CD4-positive, CD25-positive, alpha-beta regulatory T cell (primary cell): Measurements from ENCODE around the gene GBP3. TPM values are rescaled to one million over a fixed set of nuclear protein-coding genes. Genes with fewer than 3 reads are reported as not detected.

ENCODE experiments used
- ATAC-seq, 2 donors: fragments of 150-1000 bp; cut with Tn5 transposase; one replicate each; pipeline ENCODE4 v1.10.0; 2021; ENCODE audit warnings: low read depth in 2 of 2, moderate number of reproducible peaks in 2 of 2, moderate library complexity in 1 of 2
- DNase-seq, 3 donors: peaks; one replicate each; pipeline versions ENCODE4 v3.0.0 to v3.0.0-alpha.2; 2012 to 2022; ENCODE audit warnings: mixed read lengths in 1 of 3
- H3K27ac ChIP-seq: one replicate; pipeline ENCODE4 v1.7.0; 2013; ENCODE audit warnings: mild to moderate bottlenecking, low read length; ENCODE audit not compliant: insufficient read depth, poor library complexity, severe bottlenecking
- H3K27me3 ChIP-seq: one replicate; pipeline ENCODE4 v1.7.0; 2013; ENCODE audit warnings: low read length; ENCODE audit not compliant: control insufficient read depth, insufficient read depth
- H3K36me3 ChIP-seq: one replicate; pipeline ENCODE4 v1.7.0; 2013; ENCODE audit warnings: mild to moderate bottlenecking, low read length, moderate library complexity; ENCODE audit not compliant: control insufficient read depth, insufficient read depth
- H3K4me1 ChIP-seq: 2 replicates; pipeline ENCODE4 v1.7.0; 2013; ENCODE audit warnings: mild to moderate bottlenecking, low read length; ENCODE audit not compliant: insufficient read depth, control insufficient read depth, poor library complexity, severe bottlenecking
- H3K4me3 ChIP-seq: one replicate; pipeline ENCODE4 v1.7.0; 2013; ENCODE audit warnings: low read depth, mild to moderate bottlenecking, low read length, moderate library complexity
- H3K9me3 ChIP-seq, 2 experiments: 1 replicate in 1 of 2; 2 replicates in 1 of 2; pipeline ENCODE4 v1.7.0; 2013; ENCODE audit warnings: low read length in 2 of 2, mild to moderate bottlenecking in 1 of 2, moderate library complexity in 1 of 2; ENCODE audit not compliant: control insufficient read depth in 2 of 2
- H3K27ac Mint-ChIP-seq, 3 donors: one replicate each; pipeline ENCODE4 v1.8.0; 2020 to 2022; ENCODE audit warnings: mild to moderate bottlenecking in 3 of 3, mixed read lengths in 3 of 3, moderate library complexity in 2 of 3
- H3K27me3 Mint-ChIP-seq: one replicate; pipeline ENCODE4 v1.8.0; 2022; ENCODE audit warnings: mild to moderate bottlenecking, mixed read lengths
- H3K36me3 Mint-ChIP-seq: one replicate; pipeline ENCODE4 v1.8.0; 2020; ENCODE audit warnings: mixed read lengths
- H3K4me1 Mint-ChIP-seq, 4 donors: one replicate each; pipeline ENCODE4 v1.8.0; 2020 to 2022; ENCODE audit warnings: mixed read lengths in 4 of 4, mild to moderate bottlenecking in 1 of 4
- H3K4me3 Mint-ChIP-seq, 4 donors: one replicate each; pipeline ENCODE4 v1.8.0; 2020 to 2022; ENCODE audit warnings: mild to moderate bottlenecking in 4 of 4, mixed read lengths in 4 of 4, moderate library complexity in 3 of 4
- H3K9me3 Mint-ChIP-seq, 7 donors: one replicate each; pipeline ENCODE4 v1.8.0; 2020 to 2022; ENCODE audit warnings: mixed read lengths in 7 of 7, mild to moderate bottlenecking in 3 of 7, moderate library complexity in 2 of 7
- polyA plus RNA-seq, 4 donors: library from polyadenylated mRNA; unstranded; fragments of 300-500 nt; fragmentation: Illumina TruSeq; gene quantifications; one replicate each; pipeline ENCODE4 v1.2.3, GENCODE V29; 2021
- total RNA-seq: library from RNA; stranded (reverse); gene quantifications from one replicate; pipeline ENCODE4 v1.2.3, GENCODE V29; 2022

The GBP3 gene, protein sequence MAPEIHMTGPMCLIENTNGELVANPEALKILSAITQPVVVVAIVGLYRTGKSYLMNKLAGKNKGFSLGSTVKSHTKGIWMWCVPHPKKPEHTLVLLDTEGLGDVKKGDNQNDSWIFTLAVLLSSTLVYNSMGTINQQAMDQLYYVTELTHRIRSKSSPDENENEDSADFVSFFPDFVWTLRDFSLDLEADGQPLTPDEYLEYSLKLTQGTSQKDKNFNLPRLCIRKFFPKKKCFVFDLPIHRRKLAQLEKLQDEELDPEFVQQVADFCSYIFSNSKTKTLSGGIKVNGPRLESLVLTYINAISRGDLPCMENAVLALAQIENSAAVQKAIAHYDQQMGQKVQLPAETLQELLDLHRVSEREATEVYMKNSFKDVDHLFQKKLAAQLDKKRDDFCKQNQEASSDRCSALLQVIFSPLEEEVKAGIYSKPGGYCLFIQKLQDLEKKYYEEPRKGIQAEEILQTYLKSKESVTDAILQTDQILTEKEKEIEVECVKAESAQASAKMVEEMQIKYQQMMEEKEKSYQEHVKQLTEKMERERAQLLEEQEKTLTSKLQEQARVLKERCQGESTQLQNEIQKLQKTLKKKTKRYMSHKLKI
- total RNA-seq (36.6 TPM), polyA plus RNA-seq (10 to 100 TPM; 11.7 to 21.8 (median 18.1) TPM)

GRCh38 chr1:89022167-89022959, at the start of gene GBP3:
Gene GBP3, minus strand, starts transcription at chr1:89022866. Its CDS starts 2,145 bp downstream, at chr1:89020721.
- peaks cover 0 to 2% of the 10 kb centered on the region in 2 experiments for H3K9me3 ChIP-seq
- H3K4me3 ChIP-seq = peak within 1 kb of the TSS; percentile 98
- Mint-ChIP-seq H3K27ac (peak within 1 kb of the TSS; percentile 92 to 100 (median 94)), H3K4me3 (peak within 1 kb of the TSS; percentile 94 to 98 (median 96)), H3K9me3 (peaks cover 0 to 11% (median 4%) of the 10 kb centered on the region in 7 donors), H3K36me3 (peaks cover 25% of the 10 kb centered on the region), H3K27me3 (no peaks in the 10 kb centered on the region), H3K4me1 (peaks cover 25 to 58% (median 43%) of the 10 kb centered on the region in 4 donors)
- DNase-seq (peak in 2 of 3 donors; percentile 47 to 78), ATAC-seq (peak; percentile 76 to 80)
- peaks cover 37% of the 10 kb centered on the region for H3K4me1 ChIP-seq
- H3K36me3 ChIP-seq = peaks cover 21% of the 10 kb centered on the region
- H3K27ac ChIP-seq = peak within 1 kb of the TSS; percentile 78
- no peaks in the 10 kb centered on the region for H3K27me3 ChIP-seq

DNA sequence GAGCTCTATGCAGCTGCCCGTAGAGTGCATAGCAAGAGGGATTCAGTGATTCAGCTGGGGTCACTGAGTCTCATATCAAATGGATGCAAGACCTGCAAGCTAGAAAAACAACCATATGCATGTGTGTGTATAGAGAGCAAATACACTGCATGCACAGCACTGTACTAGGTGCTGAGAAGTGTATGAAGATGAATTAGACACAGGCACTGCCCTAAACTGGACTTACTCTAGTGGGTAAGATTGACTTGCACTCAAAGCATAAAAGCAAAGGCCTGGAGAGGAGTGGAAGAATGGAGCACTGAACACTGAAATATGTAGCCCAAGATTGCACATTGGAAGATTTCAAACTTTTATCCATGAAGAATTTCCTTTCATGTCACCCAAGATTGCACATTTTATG, 47.8 kb upstream of the GBP3 start:
- no peaks in the 10 kb centered on the region for H3K36me3 ChIP-seq
- DNase-seq = peak in 1 of 3 donors; percentile 22
- peaks cover 5 to 6% of the 10 kb centered on the region in 2 experiments for H3K9me3 ChIP-seq
- H3K27ac Mint-ChIP-seq = peak overlapping the region in 2 of 3 donors; percentile 72 to 89
- H3K36me3 Mint-ChIP-seq = peaks cover 4% of the 10 kb centered on the region
- H3K9me3 Mint-ChIP-seq = peaks cover 0 to 18% (median 3%) of the 10 kb centered on the region in 7 donors
- H3K27me3 ChIP-seq = no peaks in the 10 kb centered on the region
- H3K4me3 Mint-ChIP-seq = peak overlapping the region; percentile 77 to 84 (median 80)
- peaks cover 15 to 30% (median 21%) of the 10 kb centered on the region in 4 donors for H3K4me1 Mint-ChIP-seq
- peak overlapping the region; percentile 88 for H3K4me3 ChIP-seq
- H3K27ac ChIP-seq = no peak overlapping the region
- no peak for ATAC-seq
- H3K4me1 ChIP-seq = peaks cover 17% of the 10 kb centered on the region
- no peaks in the 10 kb centered on the region for H3K27me3 Mint-ChIP-seq

- peaks cover 17 to 33% (median 26%) of the 10 kb centered on the region in 4 donors for H3K4me1 Mint-ChIP-seq
- Histone ChIP-seq H3K9me3 (peaks cover 5 to 6% of the 10 kb centered on the region in 2 experiments), H3K36me3 (no peaks in the 10 kb centered on the region), H3K4me1 (peaks cover 20% of the 10 kb centered on the region), H3K4me3 (peak overlapping the region; percentile 88), H3K27ac (peak overlapping the region; percentile 70), H3K27me3 (no peaks in the 10 kb centered on the region)
- peak overlapping the region; percentile 72 to 89 (median 87) for H3K27ac Mint-ChIP-seq
- H3K27me3 Mint-ChIP-seq = no peaks in the 10 kb centered on the region
- H3K9me3 Mint-ChIP-seq = peaks cover 0 to 18% (median 3%) of the 10 kb centered on the region in 7 donors
- ATAC-seq (peak in 1 of 2 donors; percentile 46), DNase-seq (peak in 2 of 3 donors; percentile 30 to 83)
- H3K36me3 Mint-ChIP-seq = peaks cover 4% of the 10 kb centered on the region
- peak overlapping the region; percentile 77 to 84 (median 80) for H3K4me3 Mint-ChIP-seq
Measured at GRCh38 chr1:89069951-89070350, 47.3 kb upstream of the GBP3 start.

GRCh38 chr1:89068291-89068690, 45.6 kb upstream of the GBP3 start:
- H3K9me3 Mint-ChIP-seq = peaks cover 0 to 4% (median 3%) of the 10 kb centered on the region in 7 donors
- H3K27ac ChIP-seq = no peak overlapping the region
- H3K4me3 Mint-ChIP-seq = peak overlapping the region in 3 of 4 donors; percentile 26 to 75 (median 29)
- peak overlapping the region in 2 of 3 donors; percentile 63 to 84 for H3K27ac Mint-ChIP-seq
- DNase-seq (no peak), ATAC-seq (no peak)
- no peaks in the 10 kb centered on the region for H3K9me3 ChIP-seq
- H3K4me1 ChIP-seq = peaks cover 25% of the 10 kb centered on the region
- no peaks in the 10 kb centered on the region for H3K27me3 Mint-ChIP-seq
- H3K27me3 ChIP-seq = no peaks in the 10 kb centered on the region
- peaks cover 2% of the 10 kb centered on the region for H3K36me3 ChIP-seq
- no peaks in the 10 kb centered on the region for H3K36me3 Mint-ChIP-seq
- H3K4me3 ChIP-seq = no peak overlapping the region
- peaks cover 27 to 47% (median 39%) of the 10 kb centered on the region in 4 donors for H3K4me1 Mint-ChIP-seq

GRCh38 chr1:89065079-89065868, 42.6 kb upstream of the GBP3 start, which contains the start of gene GBP1:
Gene GBP1, minus strand, starts transcription at chr1:89065208. Its CDS starts 1,974 bp downstream, at chr1:89063234.
- no peaks in the 10 kb centered on the region for H3K9me3 ChIP-seq
- H3K36me3 Mint-ChIP-seq = peaks cover 23% of the 10 kb centered on the region
- H3K27me3 ChIP-seq = no peaks in the 10 kb centered on the region
- peaks cover 0 to 3% (median 0%) of the 10 kb centered on the region in 7 donors for H3K9me3 Mint-ChIP-seq
- H3K4me3 ChIP-seq = peak within 1 kb of the TSS; percentile 100
- peak within 1 kb of the TSS; percentile 94 to 99 (median 97) for H3K4me3 Mint-ChIP-seq
- H3K27ac ChIP-seq = peak within 1 kb of the TSS; percentile 75
- peak within 1 kb of the TSS; percentile 92 to 96 (median 94) for H3K27ac Mint-ChIP-seq
- H3K27me3 Mint-ChIP-seq = no peaks in the 10 kb centered on the region
- ATAC-seq (peak; percentile 71 to 75), DNase-seq (peak in 2 of 3 donors; percentile 60 to 80)
- peaks cover 38 to 67% (median 56%) of the 10 kb centered on the region in 4 donors for H3K4me1 Mint-ChIP-seq
- H3K4me1 ChIP-seq = peaks cover 47% of the 10 kb centered on the region
- peaks cover 13% of the 10 kb centered on the region for H3K36me3 ChIP-seq

- H3K4me1 ChIP-seq = peaks cover 48% of the 10 kb centered on the region
- peak overlapping the region; percentile 75 for H3K27ac ChIP-seq
- H3K9me3 Mint-ChIP-seq = peaks cover 0 to 3% (median 0%) of the 10 kb centered on the region in 7 donors
- peaks cover 31 to 65% (median 55%) of the 10 kb centered on the region in 4 donors for H3K4me1 Mint-ChIP-seq
- no peaks in the 10 kb centered on the region for H3K27me3 ChIP-seq
- H3K4me3 ChIP-seq = peak overlapping the region; percentile 100
- ATAC-seq (peak; percentile 33 to 50), DNase-seq (peak in 1 of 3 donors; percentile 30)
- no peaks in the 10 kb centered on the region for H3K27me3 Mint-ChIP-seq
- H3K36me3 ChIP-seq = peaks cover 18% of the 10 kb centered on the region
- H3K36me3 Mint-ChIP-seq = peaks cover 27% of the 10 kb centered on the region
- H3K4me3 Mint-ChIP-seq = peak overlapping the region; percentile 94 to 99 (median 97)
- peak overlapping the region; percentile 92 to 96 (median 94) for H3K27ac Mint-ChIP-seq
- H3K9me3 ChIP-seq = no peaks in the 10 kb centered on the region
Measured at GRCh38 chr1:89064632-89065031, 42.0 kb upstream of the GBP3 start.
